ENCODE data around the gene MCM5.
A peak's percentile ranks its signal among the peaks of the same experiment; 100 is the strongest.

MCM5 gene

GRCh38 chr22:35424081-35424480 lies 24.1 kb downstream of the MCM5 start:
- Histone ChIP-seq H3K4me3 (ENCODE audit: low read depth in 1 of 2, low read length in 2 of 2) (no peak overlapping the region), H3K36me3 (ENCODE audit: control insufficient read depth in 1 of 2, insufficient read depth in 2 of 2, low read length in 2 of 2) (peaks cover 19 to 51% of the 10 kb centered on the region in 2 donors), H3K9me3 (ENCODE audit: control insufficient read depth in 1 of 2, low read length in 2 of 2) (no peaks in the 10 kb centered on the region), H3K4me1 (ENCODE audit: control insufficient read depth in 1 of 2, insufficient read depth in 2 of 2, low read length in 2 of 2) (no peaks in the 10 kb centered on the region), H3K27me3 (ENCODE audit: low read depth, low read length) (no peaks in the 10 kb centered on the region), H3K27ac (ENCODE audit: low read length) (no peak overlapping the region)

GRCh38 chr22:35424761-35425160 lies 24.8 kb downstream of the MCM5 start:
- Histone ChIP-seq H3K36me3 (ENCODE audit: control insufficient read depth in 1 of 2, insufficient read depth in 2 of 2, low read length in 2 of 2) (peaks cover 19 to 44% of the 10 kb centered on the region in 2 donors), H3K27ac (ENCODE audit: low read length) (no peak overlapping the region), H3K4me3 (ENCODE audit: low read depth in 1 of 2, low read length in 2 of 2) (no peak overlapping the region), H3K27me3 (ENCODE audit: low read depth, low read length) (no peaks in the 10 kb centered on the region), H3K4me1 (ENCODE audit: control insufficient read depth in 1 of 2, insufficient read depth in 2 of 2, low read length in 2 of 2) (no peaks in the 10 kb centered on the region), H3K9me3 (ENCODE audit: control insufficient read depth in 1 of 2, low read length in 2 of 2) (no peaks in the 10 kb centered on the region)

- H3K27me3 ChIP-seq (ENCODE audit: low read depth, low read length) = no peaks in the 10 kb centered on the region
- no peak overlapping the region for H3K27ac ChIP-seq (ENCODE audit: low read length)
- H3K4me1 ChIP-seq (ENCODE audit: control insufficient read depth in 1 of 2, insufficient read depth in 2 of 2, low read length in 2 of 2) = no peaks in the 10 kb centered on the region
- no peak overlapping the region for H3K4me3 ChIP-seq (ENCODE audit: low read depth in 1 of 2, low read length in 2 of 2)
- H3K36me3 ChIP-seq (ENCODE audit: control insufficient read depth in 1 of 2, insufficient read depth in 2 of 2, low read length in 2 of 2) = peaks cover 19 to 36% of the 10 kb centered on the region in 2 donors
- H3K9me3 ChIP-seq (ENCODE audit: control insufficient read depth in 1 of 2, low read length in 2 of 2) = no peaks in the 10 kb centered on the region
Measured at GRCh38 chr22:35425546-35425945, 25.6 kb downstream of the MCM5 start.

GRCh38 chr22:35425971-35426800 lies 26.2 kb downstream of the MCM5 start:
- Histone ChIP-seq H3K27me3 (ENCODE audit: low read depth, low read length) (no peaks in the 10 kb centered on the region), H3K27ac (ENCODE audit: low read length) (no peak overlapping the region), H3K9me3 (ENCODE audit: control insufficient read depth in 1 of 2, low read length in 2 of 2) (no peaks in the 10 kb centered on the region), H3K36me3 (ENCODE audit: control insufficient read depth in 1 of 2, insufficient read depth in 2 of 2, low read length in 2 of 2) (peaks cover 18 to 30% of the 10 kb centered on the region in 2 donors), H3K4me3 (ENCODE audit: low read depth in 1 of 2, low read length in 2 of 2) (no peak overlapping the region), H3K4me1 (ENCODE audit: control insufficient read depth in 1 of 2, insufficient read depth in 2 of 2, low read length in 2 of 2) (peaks cover 0 to 2% of the 10 kb centered on the region in 2 donors)

- Histone ChIP-seq H3K27ac (ENCODE audit: low read length) (no peak overlapping the region), H3K36me3 (ENCODE audit: control insufficient read depth in 1 of 2, insufficient read depth in 2 of 2, low read length in 2 of 2) (peaks cover 12 to 24% of the 10 kb centered on the region in 2 donors), H3K9me3 (ENCODE audit: control insufficient read depth in 1 of 2, low read length in 2 of 2) (no peaks in the 10 kb centered on the region), H3K4me1 (ENCODE audit: control insufficient read depth in 1 of 2, insufficient read depth in 2 of 2, low read length in 2 of 2) (peaks cover 0 to 8% of the 10 kb centered on the region in 2 donors), H3K4me3 (ENCODE audit: low read depth in 1 of 2, low read length in 2 of 2) (no peak overlapping the region), H3K27me3 (ENCODE audit: low read depth, low read length) (no peaks in the 10 kb centered on the region)
Measured at GRCh38 chr22:35426801-35427140, 26.8 kb downstream of the MCM5 start.

GRCh38 chr22:35430897-35431322 lies 31.0 kb downstream of the MCM5 start:
- Histone ChIP-seq H3K4me3 (ENCODE audit: low read depth in 1 of 2, low read length in 2 of 2) (no peak overlapping the region), H3K36me3 (ENCODE audit: control insufficient read depth in 1 of 2, insufficient read depth in 2 of 2, low read length in 2 of 2) (peaks cover 5 to 9% of the 10 kb centered on the region in 2 donors), H3K4me1 (ENCODE audit: control insufficient read depth in 1 of 2, insufficient read depth in 2 of 2, low read length in 2 of 2) (peaks cover 0 to 9% of the 10 kb centered on the region in 2 donors), H3K9me3 (ENCODE audit: control insufficient read depth in 1 of 2, low read length in 2 of 2) (peaks cover 8 to 9% of the 10 kb centered on the region in 2 donors), H3K27me3 (ENCODE audit: low read depth, low read length) (no peaks in the 10 kb centered on the region), H3K27ac (ENCODE audit: low read length) (peak overlapping the region; percentile 49)

GRCh38 chr22:35431483-35432227 lies 31.7 kb downstream of the MCM5 start:
- no peak overlapping the region for H3K4me3 ChIP-seq (ENCODE audit: low read depth in 1 of 2, low read length in 2 of 2)
- peaks cover 5 to 9% of the 10 kb centered on the region in 2 donors for H3K36me3 ChIP-seq (ENCODE audit: control insufficient read depth in 1 of 2, insufficient read depth in 2 of 2, low read length in 2 of 2)
- H3K27ac ChIP-seq (ENCODE audit: low read length) = peak overlapping the region; percentile 49
- peaks cover 0 to 9% of the 10 kb centered on the region in 2 donors for H3K4me1 ChIP-seq (ENCODE audit: control insufficient read depth in 1 of 2, insufficient read depth in 2 of 2, low read length in 2 of 2)
- H3K9me3 ChIP-seq (ENCODE audit: control insufficient read depth in 1 of 2, low read length in 2 of 2) = peaks cover 8 to 9% of the 10 kb centered on the region in 2 donors
- H3K27me3 ChIP-seq (ENCODE audit: low read depth, low read length) = no peaks in the 10 kb centered on the region

GRCh38 chr22:35432228-35432905 lies 32.4 kb downstream of the MCM5 start:
- H3K36me3 ChIP-seq (ENCODE audit: control insufficient read depth in 1 of 2, insufficient read depth in 2 of 2, low read length in 2 of 2) = peaks cover 5 to 9% of the 10 kb centered on the region in 2 donors
- no peaks in the 10 kb centered on the region for H3K27me3 ChIP-seq (ENCODE audit: low read depth, low read length)
- H3K9me3 ChIP-seq (ENCODE audit: control insufficient read depth in 1 of 2, low read length in 2 of 2) = peaks cover 8 to 9% of the 10 kb centered on the region in 2 donors
- H3K27ac ChIP-seq (ENCODE audit: low read length) = no peak overlapping the region
- no peak overlapping the region for H3K4me3 ChIP-seq (ENCODE audit: low read depth in 1 of 2, low read length in 2 of 2)
- H3K4me1 ChIP-seq (ENCODE audit: control insufficient read depth in 1 of 2, insufficient read depth in 2 of 2, low read length in 2 of 2) = peaks cover 0 to 9% of the 10 kb centered on the region in 2 donors

GRCh38 chr22:35434061-35434710 lies 34.2 kb downstream of the MCM5 start:
- Histone ChIP-seq H3K27me3 (ENCODE audit: low read depth, low read length) (no peaks in the 10 kb centered on the region), H3K36me3 (ENCODE audit: control insufficient read depth in 1 of 2, insufficient read depth in 2 of 2, low read length in 2 of 2) (peaks cover 5 to 9% of the 10 kb centered on the region in 2 donors), H3K27ac (ENCODE audit: low read length) (no peak overlapping the region), H3K4me1 (ENCODE audit: control insufficient read depth in 1 of 2, insufficient read depth in 2 of 2, low read length in 2 of 2) (peaks cover 0 to 9% of the 10 kb centered on the region in 2 donors), H3K4me3 (ENCODE audit: low read depth in 1 of 2, low read length in 2 of 2) (peak overlapping the region in 1 of 2 donors; percentile 5), H3K9me3 (ENCODE audit: control insufficient read depth in 1 of 2, low read length in 2 of 2) (peaks cover 8 to 9% of the 10 kb centered on the region in 2 donors)

GRCh38 chr22:35435201-35435740 lies 35.3 kb downstream of the MCM5 start:
- Histone ChIP-seq H3K9me3 (ENCODE audit: control insufficient read depth in 1 of 2, low read length in 2 of 2) (peaks cover 8 to 9% of the 10 kb centered on the region in 2 donors), H3K27ac (ENCODE audit: low read length) (no peak overlapping the region), H3K27me3 (ENCODE audit: low read depth, low read length) (no peaks in the 10 kb centered on the region)

More at GRCh38 chr22:35435201-35435740, 35.3 kb downstream of the MCM5 start:
- peaks cover 0 to 9% of the 10 kb centered on the region in 2 donors for H3K4me1 ChIP-seq (ENCODE audit: control insufficient read depth in 1 of 2, insufficient read depth in 2 of 2, low read length in 2 of 2)
- peaks cover 5 to 9% of the 10 kb centered on the region in 2 donors for H3K36me3 ChIP-seq (ENCODE audit: control insufficient read depth in 1 of 2, insufficient read depth in 2 of 2, low read length in 2 of 2)
- H3K4me3 ChIP-seq (ENCODE audit: low read depth in 1 of 2, low read length in 2 of 2) = no peak overlapping the region

Data from muscle layer of duodenum (tissue), 2 donors.